ENCODE measurements around the gene FANCC.

The FANCC gene

DNA sequence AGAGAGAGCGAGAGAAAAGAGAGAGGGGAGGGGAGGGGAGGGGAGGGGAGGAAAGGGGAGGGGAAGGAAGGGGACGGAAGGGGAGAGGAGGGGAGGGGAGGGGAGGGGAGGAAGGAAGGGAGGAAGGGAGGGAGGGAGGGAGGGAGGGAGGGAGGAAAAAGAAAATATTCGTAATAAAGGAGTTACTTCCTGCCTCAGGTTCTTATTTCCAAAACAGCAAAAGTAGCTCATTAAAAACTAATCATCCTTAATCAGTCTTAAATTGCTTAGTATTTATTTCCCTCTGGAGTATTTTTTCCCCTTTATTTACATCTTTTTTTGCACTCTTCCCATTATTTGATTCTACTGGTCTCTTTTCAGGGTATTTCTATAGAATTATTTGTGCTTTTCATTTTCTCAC is 162.3 kb downstream of the FANCC start:
- H3K27ac ChIP-seq: no peak overlapping the region
- in situ Hi-C loops (cut with HindIII; ENCODE audit: low pct_ligation_motif_present, low sequenced_read_pairs): no loop called here
- no peak for TF ChIP-seq CTCF (IDR thresholded peaks at IDR 0.05; ENCODE audit: low read depth, low read length, missing control alignments)
- no peaks in the 10 kb centered on the region for H3K36me3 ChIP-seq (replicated peaks)
- H3K27me3 ChIP-seq (replicated peaks): no peaks in the 10 kb centered on the region
- no peak overlapping the region for H3K4me3 ChIP-seq (ENCODE audit: low read depth, low read length)
- no peak for DNase-seq

- in situ Hi-C loops (cut with HindIII; ENCODE audit: low pct_ligation_motif_present, low sequenced_read_pairs): no loop called here
- no peaks in the 10 kb centered on the region for H3K27me3 ChIP-seq (replicated peaks)
- no peak overlapping the region for H3K27ac ChIP-seq
- no peaks in the 10 kb centered on the region for H3K36me3 ChIP-seq (replicated peaks)
- no peak for DNase-seq
- no peak for TF ChIP-seq CTCF (IDR thresholded peaks at IDR 0.05; ENCODE audit: low read depth, low read length, missing control alignments)
- H3K4me3 ChIP-seq (ENCODE audit: low read depth, low read length): no peak overlapping the region
These were observed 166.6 kb downstream of the FANCC start for GRCh38 chr9:95150903-95151302.

DNA sequence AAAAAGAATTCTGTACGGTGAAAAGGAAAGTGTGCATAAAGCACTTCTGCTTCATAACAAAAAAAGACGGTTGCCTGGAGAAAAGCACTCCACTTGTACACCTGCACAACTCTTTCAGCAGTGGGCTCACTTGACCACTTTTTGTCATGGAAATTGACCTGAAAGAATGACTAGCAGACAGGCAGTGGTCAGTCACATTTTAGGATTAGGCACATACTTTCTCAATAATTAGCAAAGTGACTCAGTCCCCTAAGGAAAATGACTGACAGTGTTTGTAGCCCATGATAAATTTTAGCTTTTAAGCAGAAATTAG is 169.3 kb downstream of the FANCC start:
- Histone ChIP-seq H3K27me3 (replicated peaks) (no peaks in the 10 kb centered on the region), H3K4me3 (ENCODE audit: low read depth, low read length) (no peak overlapping the region), H3K27ac (no peak overlapping the region), H3K36me3 (replicated peaks) (no peaks in the 10 kb centered on the region)
- in situ Hi-C loops (cut with HindIII; ENCODE audit: low pct_ligation_motif_present, low sequenced_read_pairs): no loop called here
- DNase-seq: no peak
- no peak for TF ChIP-seq CTCF (IDR thresholded peaks at IDR 0.05; ENCODE audit: low read depth, low read length, missing control alignments)

DNA sequence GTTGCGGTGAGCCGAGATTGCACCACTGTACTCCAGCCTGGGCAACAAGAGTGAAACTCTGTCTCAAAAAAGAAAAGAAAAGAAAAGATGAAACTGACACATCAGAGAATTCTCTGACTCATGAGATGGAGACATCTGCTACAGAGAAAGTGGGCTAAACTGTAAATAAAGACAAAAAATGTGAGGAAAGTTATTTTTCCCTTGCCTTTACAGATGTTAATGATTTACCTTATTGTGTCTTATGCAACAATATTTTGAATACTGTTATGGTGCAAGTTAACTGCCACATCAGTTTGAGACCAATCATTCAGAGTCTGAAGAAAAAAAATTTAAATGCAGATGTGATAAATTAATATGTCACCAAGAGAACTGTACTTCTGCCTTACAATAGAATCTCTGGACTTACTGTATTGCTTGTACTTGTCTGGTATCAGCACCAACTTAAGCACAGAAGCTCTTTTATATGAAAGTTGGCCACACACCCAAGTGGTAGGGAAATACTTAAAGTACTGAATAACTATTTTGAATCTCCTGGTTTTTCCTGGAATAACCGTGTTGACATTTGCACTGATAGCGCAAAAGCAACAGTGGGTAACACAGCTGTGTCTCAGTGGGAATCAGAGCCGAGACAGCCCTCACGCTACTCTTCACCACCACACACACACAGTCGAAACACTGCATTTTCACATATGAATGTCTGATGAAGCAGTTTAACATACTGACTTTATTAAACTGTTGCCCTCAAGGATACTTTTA is 169.9 kb downstream of the FANCC start:
- Histone ChIP-seq H3K4me3 (ENCODE audit: low read depth, low read length) (no peak overlapping the region), H3K27me3 (replicated peaks) (no peaks in the 10 kb centered on the region), H3K27ac (no peak overlapping the region), H3K36me3 (replicated peaks) (no peaks in the 10 kb centered on the region)
- no peak for TF ChIP-seq CTCF (IDR thresholded peaks at IDR 0.05; ENCODE audit: low read depth, low read length, missing control alignments)
- DNase-seq: no peak
- in situ Hi-C loops (cut with HindIII; ENCODE audit: low pct_ligation_motif_present, low sequenced_read_pairs): no loop called here

DNA sequence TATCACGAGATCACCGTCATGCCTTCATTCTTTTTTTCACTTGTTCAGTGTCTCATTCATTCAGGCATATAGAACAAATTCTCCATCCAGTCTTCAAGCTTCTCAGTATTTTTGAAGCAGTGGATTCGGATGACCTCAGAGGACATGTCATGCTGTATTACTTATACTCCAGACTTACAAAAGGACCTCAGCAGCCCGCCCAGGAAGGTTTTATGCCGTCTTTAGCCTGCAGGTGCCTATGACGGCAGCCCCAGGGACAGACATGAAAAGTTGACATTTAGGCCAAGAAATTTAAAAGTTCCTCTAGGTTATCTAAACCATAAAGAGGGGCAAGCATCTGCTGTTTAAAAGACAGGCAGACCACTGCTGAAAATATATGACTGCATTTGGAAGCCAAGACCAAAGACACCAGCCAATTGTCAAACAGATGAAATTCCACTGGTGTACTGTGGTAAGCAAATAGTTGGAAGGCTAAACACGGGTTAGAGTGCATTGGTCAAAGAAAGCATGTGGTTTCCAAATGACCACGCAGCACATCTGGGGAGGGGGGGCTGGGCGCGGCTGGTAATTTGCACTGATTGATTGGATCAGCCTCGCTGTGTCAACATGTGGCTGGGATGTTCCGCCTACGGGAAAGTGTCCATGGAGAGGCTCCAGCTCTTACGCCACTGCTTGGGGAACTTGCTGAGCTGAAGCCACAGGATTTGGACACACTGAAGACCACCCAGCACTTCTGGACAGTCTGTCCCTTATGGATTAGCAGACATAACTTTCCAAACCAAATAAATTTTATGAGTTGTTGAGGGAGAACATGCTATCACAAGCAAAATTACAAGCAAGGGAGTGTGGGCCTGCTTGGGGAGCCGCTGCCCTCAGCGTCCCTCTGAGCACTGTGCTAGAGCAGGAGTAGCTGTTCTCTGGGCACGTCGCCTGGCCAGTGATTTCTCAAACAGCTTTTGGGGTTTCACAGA is 173.6 kb downstream of the FANCC start:
- in situ Hi-C loops (cut with HindIII; ENCODE audit: low pct_ligation_motif_present, low sequenced_read_pairs): no loop called here
- Histone ChIP-seq H3K27ac (no peak overlapping the region), H3K36me3 (replicated peaks) (no peaks in the 10 kb centered on the region), H3K27me3 (replicated peaks) (no peaks in the 10 kb centered on the region), H3K4me3 (ENCODE audit: low read depth, low read length) (no peak overlapping the region)
- no peak for TF ChIP-seq CTCF (IDR thresholded peaks at IDR 0.05; ENCODE audit: low read depth, low read length, missing control alignments)
- DNase-seq: no peak

All from brain microvascular endothelial cell (primary cell).